Smooth muscle cell (in vitro differentiated cells): ENCODE measurements around the gene NOL9. TPM values are rescaled to one million over a fixed set of nuclear protein-coding genes. Genes with fewer than 3 reads are reported as not detected.

Experiments
- DNase-seq: peaks from one replicate; lab custom pipeline; 2025; ENCODE audit not compliant: unreplicated experiment; lab: John Stamatoyannopoulos, UW
- H2AFZ ChIP-seq: fragments of 200-600 bp; sonication (generic); 2 replicates; pipeline ENCODE4 v1.6.0; 2016; ENCODE audit warnings: antibody characterized with exemption, low read depth, mild to moderate bottlenecking
- H3F3A ChIP-seq: fragments of 200-600 bp; sonication (generic); 2 replicates; pipeline ENCODE4 v1.6.0; 2017; ENCODE audit warnings: antibody characterized with exemption, low read depth
- H3K27ac ChIP-seq: fragments of 200-600 bp; sonication (generic); 2 replicates; pipeline ENCODE4 v1.5.1; 2016; ENCODE audit warnings: low read depth, mild to moderate bottlenecking
- H3K27me3 ChIP-seq: fragments of 200-600 bp; sonication (generic); 2 replicates; pipeline ENCODE4 v1.6.1; 2016; ENCODE audit warnings: low read depth, mild to moderate bottlenecking
- H3K36me3 ChIP-seq: fragments of 200-600 bp; sonication (generic); 2 replicates; pipeline ENCODE4 v1.5.1; 2016; ENCODE audit warnings: low read depth
- H3K4me1 ChIP-seq: fragments of 200-600 bp; sonication (generic); 2 replicates; pipeline ENCODE4 v1.5.1; 2016; ENCODE audit warnings: low read depth
- H3K4me2 ChIP-seq: fragments of 200-600 bp; sonication (generic); 2 replicates; pipeline ENCODE4 v1.6.0; 2016; ENCODE audit warnings: mild to moderate bottlenecking
- H3K4me3 ChIP-seq: fragments of 200-600 bp; sonication (generic); 2 replicates; pipeline ENCODE4 v1.5.1; 2016; ENCODE audit warnings: mild to moderate bottlenecking
- H3K79me2 ChIP-seq: fragments of 200-600 bp; sonication (generic); 2 replicates; pipeline ENCODE4 v1.6.0; 2016; ENCODE audit warnings: low read depth, mild to moderate bottlenecking
- H3K9ac ChIP-seq: fragments of 200-600 bp; sonication (generic); 2 replicates; pipeline ENCODE4 v1.6.0; 2016; ENCODE audit warnings: low read depth
- H3K9me3 ChIP-seq: fragments of 200-600 bp; sonication (generic); replicated peaks from 2 replicates; pipeline ENCODE4 v1.5.1; 2016; ENCODE audit warnings: low read depth
- H4K20me1 ChIP-seq: fragments of 200-600 bp; sonication (generic); 2 replicates; pipeline ENCODE4 v1.6.0; 2016; ENCODE audit warnings: low read depth
- CTCF ChIP-seq: fragments of 200-600 bp; sonication (generic); IDR thresholded peaks from 2 replicates; pipeline ENCODE4 v1.5.1; 2017; ENCODE audit warnings: borderline replicate concordance, mild to moderate bottlenecking, antibody characterized with exemption; ENCODE audit not compliant: insufficient read depth, poor library complexity, severe bottlenecking
- WGBS: methylation state at CpG from one replicate; pipeline ENCODE4 v1.1.7; 2016; ENCODE audit warnings: low lambda C conversion rate; 5-methylcytosine and 5-hydroxymethylcytosine counted together
- polyA plus RNA-seq: library from polyadenylated mRNA; unstranded; fragments of >200 nt; fragmentation: Nextera tagmentation; extraction: Ambion mirVana; gene quantifications from 2 replicates; pipeline ENCODE4 v1.2.1, GENCODE V29; 2016
- total RNA-seq: library from RNA; depleted of rRNA; stranded (reverse); fragments of >200 nt; gene quantifications from 2 replicates; pipeline ENCODE4 v1.2.3, GENCODE V29; 2014

The NOL9 gene
- total and polyA plus RNA-seq, 2 experiments from 2014 or later: 8.1 to 12.0 TPM

- Histone ChIP-seq H3K27me3 (no peaks in the 10 kb centered on the region), H3K27ac (peak overlapping the region; percentile 50), H3K9ac (peak overlapping the region; percentile 85), H3K9me3 (no peaks in the 10 kb centered on the region), H3F3A (no peaks in the 10 kb centered on the region), H3K36me3 (no peaks in the 10 kb centered on the region), H4K20me1 (peaks cover 8% of the 10 kb centered on the region), H3K4me1 (peaks cover 13% of the 10 kb centered on the region), H3K4me2 (peak overlapping the region; percentile 94), H3K4me3 (peak overlapping the region; percentile 78), H3K79me2 (peaks cover 16% of the 10 kb centered on the region), H2AFZ (peak overlapping the region; percentile 56)
- 50% methylated on average over 19 of the region's 19 CpGs for WGBS
- peak; percentile 7 for TF ChIP-seq CTCF
- DNase-seq: no peak
These were observed 26.5 kb upstream of the NOL9 start for GRCh38 chr1:6580593-6581409.

DNA sequence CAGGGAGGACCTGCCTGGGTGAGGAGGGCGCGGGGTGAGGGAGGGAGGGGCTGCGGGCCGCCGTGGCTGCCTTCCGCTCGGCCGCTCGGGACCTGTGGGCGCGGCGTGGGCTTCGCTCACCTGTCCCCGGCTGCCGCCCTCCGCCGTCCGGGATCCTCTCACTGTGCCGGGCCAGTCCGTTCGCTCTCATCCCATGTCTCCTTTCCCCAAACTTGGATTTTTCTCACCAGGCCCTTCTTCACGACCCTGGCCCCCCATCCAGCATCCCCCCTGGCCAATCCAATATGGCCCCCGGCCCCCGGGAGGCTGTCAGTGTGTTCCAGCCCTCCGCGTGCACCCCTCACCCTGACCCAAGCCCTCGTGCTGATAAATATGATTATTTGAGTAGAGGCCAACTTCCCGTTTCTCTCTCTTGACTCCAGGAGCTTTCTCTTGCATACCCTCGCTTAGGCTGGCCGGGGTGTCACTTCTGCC is 25.8 kb upstream of the NOL9 start:
- Histone ChIP-seq H3K4me2 (peak overlapping the region; percentile 94), H3K27ac (peak overlapping the region; percentile 50)
- WGBS: 5% methylated on average over 16 of the region's 30 CpGs

GRCh38 chr1:6579374-6580118 is 25.2 kb upstream of the NOL9 start, which contains the start of gene ZBTB48:
TSS of gene ZBTB48 (plus strand) at chr1:6579994. CDS start at chr1:6580610, 616 bp downstream.
- TF ChIP-seq CTCF: no peak

More for the DNA sequence above, 25.8 kb upstream of the NOL9 start:
- Histone ChIP-seq H3F3A (no peaks in the 10 kb centered on the region), H3K9me3 (no peaks in the 10 kb centered on the region), H3K79me2 (peaks cover 16% of the 10 kb centered on the region), H3K4me1 (peaks cover 13% of the 10 kb centered on the region), H4K20me1 (peaks cover 2% of the 10 kb centered on the region), H2AFZ (peak overlapping the region; percentile 56), H3K4me3 (peak overlapping the region; percentile 78), H3K9ac (peak overlapping the region; percentile 85), H3K36me3 (no peaks in the 10 kb centered on the region), H3K27me3 (no peaks in the 10 kb centered on the region)
- TF ChIP-seq CTCF: no peak
- no peak for DNase-seq

More at GRCh38 chr1:6579374-6580118, 25.2 kb upstream of the NOL9 start, which contains the start of gene ZBTB48:
- peak within 1 kb of the TSS; percentile 94 for H3K4me2 ChIP-seq
- peaks cover 13% of the 10 kb centered on the region for H3K4me1 ChIP-seq
- peaks cover 16% of the 10 kb centered on the region for H3K79me2 ChIP-seq
- peak; percentile 90 for DNase-seq
- H3F3A ChIP-seq: no peaks in the 10 kb centered on the region
- peak within 1 kb of the TSS; percentile 85 for H3K9ac ChIP-seq
- H3K27me3 ChIP-seq: no peaks in the 10 kb centered on the region
- no peaks in the 10 kb centered on the region for H3K36me3 ChIP-seq
- H2AFZ ChIP-seq: peak within 1 kb of the TSS; percentile 74
- WGBS: 20% methylated on average over 58 of the region's 58 CpGs
- H4K20me1 ChIP-seq: no peaks in the 10 kb centered on the region
- peak within 1 kb of the TSS; percentile 78 for H3K4me3 ChIP-seq
- no peaks in the 10 kb centered on the region for H3K9me3 ChIP-seq
- peak within 1 kb of the TSS; percentile 80 for H3K27ac ChIP-seq
